ENCODE data around the gene LENG8.

GRCh38 chr19:54493967-54494585, 45.1 kb downstream of the LENG8 start:
- TF ChIP-seq CTCF (IDR thresholded peaks at IDR 0.05) (no peak), POLR2AphosphoS5 (IDR thresholded peaks at IDR 0.05) (no peak)
